ENCODE data around the gene HPCAL1. TPM values are rescaled to one million over a fixed set of nuclear protein-coding genes. Genes with fewer than 3 reads are reported as not detected.
"Not testable (repeated sequence)": the region's sequence is repeated elsewhere in the genome, so short reads cannot be mapped to it uniquely, and the experiment has no call there.

Gene HPCAL1
- total and polyA plus RNA-seq, 9 donors, result 18.8 to 51.0 (median 30.1) TPM

GRCh38 chr2:10293603-10294002 is 9.1 kb upstream of the HPCAL1 start:
- Histone ChIP-seq H3K4me3 (ENCODE audit: low read length) (no peak overlapping the region), H3K27ac (ENCODE audit: low read length) (no peak overlapping the region), H3K4me1 (ENCODE audit: control insufficient read depth, insufficient read depth, low read length) (peaks cover 10% of the 10 kb centered on the region), H3K9me3 (replicated peaks; ENCODE audit: control insufficient read depth, low read depth, low read length) (peaks cover 7% of the 10 kb centered on the region), H3K27me3 (ENCODE audit: control insufficient read depth, insufficient read depth, low read length) (peaks cover 2% of the 10 kb centered on the region), H3K36me3 (ENCODE audit: control insufficient read depth, insufficient read depth, low read length) (no peaks in the 10 kb centered on the region)
- DNase-seq, result no peak

GRCh38 chr2:10294077-10294476 is 8.6 kb upstream of the HPCAL1 start:
- 100% methylated on average over 1 of the region's 1 CpG for WGBS (ENCODE audit: insufficient coverage)
- Histone ChIP-seq H3K27ac (ENCODE audit: low read length) (no peak overlapping the region), H3K27me3 (ENCODE audit: control insufficient read depth, insufficient read depth, low read length) (peaks cover 2% of the 10 kb centered on the region), H3K4me1 (ENCODE audit: control insufficient read depth, insufficient read depth, low read length) (peaks cover 10% of the 10 kb centered on the region), H3K9me3 (replicated peaks; ENCODE audit: control insufficient read depth, low read depth, low read length) (peaks cover 7% of the 10 kb centered on the region), H3K4me3 (ENCODE audit: low read length) (no peak overlapping the region), H3K36me3 (ENCODE audit: control insufficient read depth, insufficient read depth, low read length) (no peaks in the 10 kb centered on the region)
- no peak for DNase-seq

DNA sequence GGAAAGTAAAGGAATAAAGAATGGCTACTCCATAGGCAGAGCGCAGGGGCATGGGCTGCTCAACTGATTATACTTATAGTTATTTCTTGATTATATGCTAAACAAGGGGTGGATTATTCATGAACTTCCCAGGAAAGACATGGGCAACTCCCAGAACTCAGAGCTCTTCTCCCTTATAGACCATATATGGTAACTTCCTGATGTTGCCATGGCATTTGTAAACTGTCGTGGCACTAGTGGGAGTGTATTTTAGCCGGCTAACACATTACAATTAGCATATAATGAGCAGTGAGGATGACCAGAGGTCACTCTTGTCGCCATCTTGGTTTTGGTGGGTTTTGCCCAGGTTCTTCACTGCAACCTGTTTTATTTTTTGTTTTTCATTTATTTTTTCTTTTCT is 7.1 kb upstream of the HPCAL1 start:
- not testable (repeated sequence) for H3K27ac ChIP-seq (ENCODE audit: low read length); H3K9me3 ChIP-seq (replicated peaks; ENCODE audit: control insufficient read depth, low read depth, low read length); H3K27me3 ChIP-seq (ENCODE audit: control insufficient read depth, insufficient read depth, low read length); DNase-seq; H3K4me3 ChIP-seq (ENCODE audit: low read length); H3K36me3 ChIP-seq (ENCODE audit: control insufficient read depth, insufficient read depth, low read length)
- H3K4me1 ChIP-seq (ENCODE audit: control insufficient read depth, insufficient read depth, low read length), result peaks cover 10% of the 10 kb centered on the region
- WGBS (ENCODE audit: insufficient coverage), result no CpG with 5 or more reads among the region's 4 CpGs

GRCh38 chr2:10296142-10296541 is 6.6 kb upstream of the HPCAL1 start:
- Histone ChIP-seq H3K4me3 (ENCODE audit: low read length) (no peak overlapping the region), H3K4me1 (ENCODE audit: control insufficient read depth, insufficient read depth, low read length) (peaks cover 10% of the 10 kb centered on the region), H3K36me3 (ENCODE audit: control insufficient read depth, insufficient read depth, low read length) (no peaks in the 10 kb centered on the region), H3K27ac (ENCODE audit: low read length) (no peak overlapping the region), H3K9me3 (replicated peaks; ENCODE audit: control insufficient read depth, low read depth, low read length) (peaks cover 7% of the 10 kb centered on the region), H3K27me3 (ENCODE audit: control insufficient read depth, insufficient read depth, low read length) (peaks cover 2% of the 10 kb centered on the region)
- DNase-seq, result no peak
- whole genome bisulfite sequencing (ENCODE audit: insufficient coverage), result 88% methylated on average over 7 of the region's 8 CpGs

DNA sequence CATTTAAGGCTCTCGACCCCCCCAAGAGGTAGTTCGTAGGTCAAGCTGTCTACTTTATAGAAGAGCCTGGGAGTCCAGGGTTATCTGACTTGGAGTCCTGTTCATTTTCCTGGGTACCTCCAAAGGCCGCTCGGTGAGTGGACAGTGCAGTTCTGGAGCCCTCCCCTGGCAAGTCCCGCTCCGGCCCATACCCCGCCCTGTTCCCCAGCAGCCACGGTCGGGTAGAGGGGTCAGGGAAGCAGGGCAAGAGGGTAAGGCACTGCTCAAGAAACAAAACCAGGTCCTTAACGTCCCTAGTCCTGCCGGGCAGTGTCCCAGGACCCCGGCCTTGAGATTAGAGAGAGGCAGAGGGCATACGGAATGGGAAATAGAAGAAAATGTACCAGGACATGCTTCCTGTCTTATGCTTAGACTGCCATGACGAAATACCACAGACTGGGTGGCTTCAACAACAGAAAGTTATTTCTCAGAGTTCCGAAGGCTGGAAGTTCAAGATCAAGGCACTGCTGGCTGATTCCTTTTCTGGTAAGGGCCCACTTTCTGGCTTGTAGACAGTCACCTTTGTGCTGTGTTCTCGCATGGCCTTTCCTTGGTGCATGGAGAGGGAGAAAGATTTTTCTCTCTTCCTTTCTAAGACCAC is 5.4 kb upstream of the HPCAL1 start:
- Histone ChIP-seq H3K27ac (ENCODE audit: low read length) (no peak overlapping the region), H3K9me3 (replicated peaks; ENCODE audit: control insufficient read depth, low read depth, low read length) (peaks cover 7% of the 10 kb centered on the region), H3K36me3 (ENCODE audit: control insufficient read depth, insufficient read depth, low read length) (no peaks in the 10 kb centered on the region), H3K4me1 (ENCODE audit: control insufficient read depth, insufficient read depth, low read length) (peaks cover 14% of the 10 kb centered on the region), H3K4me3 (ENCODE audit: low read length) (no peak overlapping the region), H3K27me3 (ENCODE audit: control insufficient read depth, insufficient read depth, low read length) (peaks cover 2% of the 10 kb centered on the region)
- DNase-seq, result no peak
- WGBS (ENCODE audit: insufficient coverage), result 85% methylated on average over 9 of the region's 16 CpGs

GRCh38 chr2:10297959-10298531 is 4.7 kb upstream of the HPCAL1 start:
- H3K27me3 ChIP-seq (ENCODE audit: control insufficient read depth, insufficient read depth, low read length), result peaks cover 2% of the 10 kb centered on the region
- peaks cover 14% of the 10 kb centered on the region for H3K4me1 ChIP-seq (ENCODE audit: control insufficient read depth, insufficient read depth, low read length)
- 36% methylated on average over 3 of the region's 7 CpGs for WGBS (ENCODE audit: insufficient coverage)
- H3K36me3 ChIP-seq (ENCODE audit: control insufficient read depth, insufficient read depth, low read length), result no peaks in the 10 kb centered on the region
- DNase-seq, result peak; percentile 62
- H3K4me3 ChIP-seq (ENCODE audit: low read length), result no peak overlapping the region
- peaks cover 7% of the 10 kb centered on the region for H3K9me3 ChIP-seq (replicated peaks; ENCODE audit: control insufficient read depth, low read depth, low read length)
- H3K27ac ChIP-seq (ENCODE audit: low read length), result peak overlapping the region; percentile 6

GRCh38 chr2:10298777-10299176 is 3.9 kb upstream of the HPCAL1 start:
- H3K36me3 ChIP-seq (ENCODE audit: control insufficient read depth, insufficient read depth, low read length); H3K9me3 ChIP-seq (replicated peaks; ENCODE audit: control insufficient read depth, low read depth, low read length); H3K4me3 ChIP-seq (ENCODE audit: low read length); H3K27ac ChIP-seq (ENCODE audit: low read length); DNase-seq; H3K27me3 ChIP-seq (ENCODE audit: control insufficient read depth, insufficient read depth, low read length): not testable (repeated sequence)
- peaks cover 22% of the 10 kb centered on the region for H3K4me1 ChIP-seq (ENCODE audit: control insufficient read depth, insufficient read depth, low read length)

GRCh38 chr2:10300328-10300920 is 2.3 kb upstream of the HPCAL1 start:
- Histone ChIP-seq H3K36me3 (ENCODE audit: control insufficient read depth, insufficient read depth, low read length) (no peaks in the 10 kb centered on the region), H3K27me3 (ENCODE audit: control insufficient read depth, insufficient read depth, low read length) (peaks cover 20% of the 10 kb centered on the region), H3K4me1 (ENCODE audit: control insufficient read depth, insufficient read depth, low read length) (peaks cover 34% of the 10 kb centered on the region), H3K9me3 (replicated peaks; ENCODE audit: control insufficient read depth, low read depth, low read length) (no peaks in the 10 kb centered on the region), H3K27ac (ENCODE audit: low read length) (no peak overlapping the region), H3K4me3 (ENCODE audit: low read length) (no peak overlapping the region)
- WGBS (ENCODE audit: insufficient coverage), result 100% methylated on average over 2 of the region's 3 CpGs
- no peak for DNase-seq

DNA sequence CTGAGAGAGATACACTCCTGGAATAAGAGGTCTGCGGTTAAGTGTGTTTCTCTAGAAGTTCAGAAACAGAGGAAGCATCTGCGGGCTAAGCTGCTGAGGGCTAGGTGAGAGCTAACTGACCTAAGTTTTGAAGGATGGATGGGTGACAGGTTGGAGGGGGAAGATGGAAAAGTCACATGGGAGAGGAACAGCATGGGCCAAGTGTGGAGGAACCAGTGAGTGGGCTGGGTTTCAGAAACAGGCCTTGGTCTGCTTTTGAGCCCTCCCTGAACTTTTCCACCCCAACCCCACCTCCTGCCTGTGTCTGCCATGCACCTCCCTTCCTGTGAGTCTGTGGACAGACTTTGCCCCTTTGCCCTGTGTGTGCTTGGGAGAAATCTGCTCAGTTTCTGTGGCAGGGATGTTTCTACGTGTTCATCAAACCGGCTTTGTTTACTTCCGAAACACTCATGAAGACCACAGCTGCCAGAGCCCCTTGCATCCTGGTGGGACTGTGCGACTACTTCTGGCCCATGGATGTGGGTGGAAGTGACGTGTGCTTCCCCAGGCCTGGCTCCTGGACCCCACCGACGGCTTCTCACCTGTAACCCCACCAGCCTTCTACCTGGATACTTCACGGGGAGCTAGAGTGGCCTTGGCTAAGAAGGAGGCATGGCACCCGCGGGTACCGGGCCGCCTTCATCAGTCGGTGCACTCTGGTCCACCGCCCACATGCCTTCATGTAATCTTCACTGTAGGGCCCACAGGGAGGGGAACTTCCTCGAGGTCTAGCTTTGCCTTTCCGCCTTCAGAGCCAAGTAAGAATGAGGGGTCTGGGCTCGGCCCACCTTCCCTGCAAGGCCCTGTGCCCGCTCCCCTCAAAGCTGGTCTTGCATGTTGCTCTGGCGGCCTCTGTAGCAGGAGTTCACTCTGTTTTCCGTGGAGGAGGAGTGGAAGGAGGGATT is 1.4 kb upstream of the HPCAL1 start:
- Histone ChIP-seq H3K27ac (ENCODE audit: low read length) (no peak overlapping the region), H3K4me1 (ENCODE audit: control insufficient read depth, insufficient read depth, low read length) (peaks cover 34% of the 10 kb centered on the region), H3K36me3 (ENCODE audit: control insufficient read depth, insufficient read depth, low read length) (no peaks in the 10 kb centered on the region), H3K9me3 (replicated peaks; ENCODE audit: control insufficient read depth, low read depth, low read length) (no peaks in the 10 kb centered on the region), H3K4me3 (ENCODE audit: low read length) (no peak overlapping the region), H3K27me3 (ENCODE audit: control insufficient read depth, insufficient read depth, low read length) (peaks cover 28% of the 10 kb centered on the region)
- no peak for DNase-seq
- 80% methylated on average over 15 of the region's 22 CpGs for WGBS (ENCODE audit: insufficient coverage)

DNA sequence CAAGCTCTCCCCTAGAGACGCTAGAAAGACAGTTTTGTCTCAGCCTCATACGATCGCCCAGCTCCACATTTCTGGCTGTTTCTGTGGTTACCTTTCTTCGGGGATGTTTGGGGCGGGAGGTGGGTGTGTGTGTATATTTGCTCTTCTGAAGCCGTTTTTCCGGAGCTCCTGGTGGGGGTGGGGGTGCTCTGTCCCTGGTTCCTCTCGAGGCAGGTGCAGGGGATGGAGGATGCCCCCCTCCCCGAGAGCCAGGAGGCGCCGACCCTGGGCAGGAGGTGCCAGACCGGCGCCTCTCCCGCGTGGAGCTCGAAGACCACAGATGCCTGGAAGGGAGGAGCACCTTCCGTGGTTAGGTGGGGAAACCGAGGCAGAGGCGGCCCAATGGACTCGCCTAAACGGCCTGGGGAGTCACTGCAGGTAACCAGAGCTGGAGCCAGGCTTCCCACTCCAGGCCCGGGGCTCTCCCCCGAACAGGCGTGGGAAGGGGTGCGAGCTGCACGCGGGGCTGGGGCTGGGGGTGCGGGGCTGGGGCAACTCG is 694 bp upstream of the HPCAL1 start:
- H3K36me3 ChIP-seq (ENCODE audit: control insufficient read depth, insufficient read depth, low read length), result no peaks in the 10 kb centered on the region
- H3K4me1 ChIP-seq (ENCODE audit: control insufficient read depth, insufficient read depth, low read length), result peaks cover 34% of the 10 kb centered on the region

More for the DNA sequence above, 694 bp upstream of the HPCAL1 start:
- Histone ChIP-seq H3K9me3 (replicated peaks; ENCODE audit: control insufficient read depth, low read depth, low read length) (no peaks in the 10 kb centered on the region), H3K27me3 (ENCODE audit: control insufficient read depth, insufficient read depth, low read length) (peaks cover 29% of the 10 kb centered on the region), H3K27ac (ENCODE audit: low read length) (no peak overlapping the region), H3K4me3 (ENCODE audit: low read length) (peak overlapping the region; percentile 49)
- DNase-seq, result no peak
- WGBS (ENCODE audit: insufficient coverage), result 13% methylated on average over 20 of the region's 29 CpGs
